Neutrophil (primary cell): ENCODE data around the gene CLCA2.

ENCODE experiments used
- H3K27ac ChIP-seq: fragments of 200-600 bp; sonication (generic); 2 replicates; pipeline ENCODE4 v1.5.1; 2016; ENCODE audit warnings: mild to moderate bottlenecking, moderate library complexity
- H3K27me3 ChIP-seq: fragments of 200-600 bp; sonication (generic); 2 replicates; pipeline ENCODE4 v1.6.0; 2016; ENCODE audit warnings: mild to moderate bottlenecking
- H3K36me3 ChIP-seq: fragments of 200-600 bp; sonication (generic); 2 replicates; pipeline ENCODE4 v1.5.1; 2017
- H3K4me1 ChIP-seq, 2 experiments: fragments of 200-600 bp in 1 of 2; sonication (generic) in 1 of 2; 1 replicate in 1 of 2; 2 replicates in 1 of 2; pipeline versions ENCODE4 v1.5.1 to v1.6.1; 2013 to 2016; ENCODE audit warnings: low read depth in 1 of 2, low read length in 1 of 2, mild to moderate bottlenecking in 1 of 2, moderate library complexity in 1 of 2; ENCODE audit not compliant: control insufficient read depth in 1 of 2, insufficient read depth in 1 of 2
- H3K4me3 ChIP-seq, 2 experiments: fragments of 200-600 bp in 1 of 2; sonication (generic) in 1 of 2; 1 replicate in 1 of 2; 2 replicates in 1 of 2; pipeline ENCODE4 v1.5.1; 2013 to 2016; ENCODE audit warnings: low read depth in 1 of 2, low read length in 1 of 2, mild to moderate bottlenecking in 1 of 2, moderate library complexity in 1 of 2
- H3K9me3 ChIP-seq: fragments of 200-600 bp; sonication (generic); 2 replicates; pipeline ENCODE4 v1.5.1; 2016
- CTCF ChIP-seq: fragments of 200-600 bp; sonication (generic); IDR thresholded peaks from 2 replicates; pipeline ENCODE4 v1.5.1; 2016; ENCODE audit warnings: antibody characterized with exemption

CLCA2 gene

GRCh38 chr1:86429835-86430234 lies 5.9 kb downstream of the CLCA2 start:
- peaks cover 8% of the 10 kb centered on the region for H3K27me3 ChIP-seq
- peaks cover 7 to 8% of the 10 kb centered on the region in 2 experiments for H3K4me1 ChIP-seq
- H3K4me3 ChIP-seq, result no peak overlapping the region
- no peaks in the 10 kb centered on the region for H3K36me3 ChIP-seq
- no peaks in the 10 kb centered on the region for H3K9me3 ChIP-seq
- no peak for TF ChIP-seq CTCF
- no peak overlapping the region for H3K27ac ChIP-seq

GRCh38 chr1:86430376-86430775 lies 6.4 kb downstream of the CLCA2 start:
- Histone ChIP-seq H3K27ac (no peak overlapping the region), H3K27me3 (peaks cover 8% of the 10 kb centered on the region), H3K4me3 (no peak overlapping the region), H3K9me3 (no peaks in the 10 kb centered on the region), H3K4me1 (peaks cover 7 to 8% of the 10 kb centered on the region in 2 experiments), H3K36me3 (no peaks in the 10 kb centered on the region)
- TF ChIP-seq CTCF, result no peak

GRCh38 chr1:86434059-86434458 lies 10.1 kb downstream of the CLCA2 start:
- peaks cover 7 to 8% of the 10 kb centered on the region in 2 experiments for H3K4me1 ChIP-seq
- TF ChIP-seq CTCF, result no peak
- H3K27ac ChIP-seq, result no peak overlapping the region
- H3K36me3 ChIP-seq, result no peaks in the 10 kb centered on the region
- H3K9me3 ChIP-seq, result no peaks in the 10 kb centered on the region
- no peaks in the 10 kb centered on the region for H3K27me3 ChIP-seq
- no peak overlapping the region for H3K4me3 ChIP-seq

GRCh38 chr1:86435327-86435726 lies 11.4 kb downstream of the CLCA2 start:
- no peaks in the 10 kb centered on the region for H3K27me3 ChIP-seq
- no peaks in the 10 kb centered on the region for H3K9me3 ChIP-seq
- no peaks in the 10 kb centered on the region for H3K36me3 ChIP-seq
- no peak overlapping the region for H3K4me3 ChIP-seq
- TF ChIP-seq CTCF, result no peak
- H3K4me1 ChIP-seq, result no peaks in the 10 kb centered on the region
- no peak overlapping the region for H3K27ac ChIP-seq

- H3K4me3 ChIP-seq, result no peak overlapping the region
- no peaks in the 10 kb centered on the region for H3K27me3 ChIP-seq
- H3K9me3 ChIP-seq, result no peaks in the 10 kb centered on the region
- no peak overlapping the region for H3K27ac ChIP-seq
- no peaks in the 10 kb centered on the region for H3K36me3 ChIP-seq
- H3K4me1 ChIP-seq, result no peaks in the 10 kb centered on the region
- no peak for TF ChIP-seq CTCF
Observed at GRCh38 chr1:86436041-86436440, 12.1 kb downstream of the CLCA2 start.

GRCh38 chr1:86441581-86441980 lies 17.6 kb downstream of the CLCA2 start:
- Histone ChIP-seq H3K27me3 (no peaks in the 10 kb centered on the region), H3K4me1 (no peaks in the 10 kb centered on the region), H3K9me3 (no peaks in the 10 kb centered on the region), H3K4me3 (no peak overlapping the region), H3K27ac (no peak overlapping the region), H3K36me3 (no peaks in the 10 kb centered on the region)
- no peak for TF ChIP-seq CTCF
